Lower leg skin (tissue), 3 donors: ENCODE data around the gene ETV4.

ENCODE experiments used
- POLR2A ChIP-seq, 2 donors: fragments of 450-650 bp; IDR thresholded peaks; one replicate each; pipeline ENCODE4 v1.6.1; 2016 to 2017; ENCODE audit warnings: antibody characterized with exemption in 2 of 2, mild to moderate bottlenecking in 1 of 2, moderate library complexity in 1 of 2
- TF ChIP-seq, protein P1 (sequence below), 3 donors: fragments of 450-650 bp; IDR thresholded peaks; one replicate each; pipeline ENCODE4 v1.5.1; 2016; ENCODE audit warnings: antibody characterized with exemption in 3 of 3, mild to moderate bottlenecking in 3 of 3, moderate library complexity in 2 of 3

DNA sequence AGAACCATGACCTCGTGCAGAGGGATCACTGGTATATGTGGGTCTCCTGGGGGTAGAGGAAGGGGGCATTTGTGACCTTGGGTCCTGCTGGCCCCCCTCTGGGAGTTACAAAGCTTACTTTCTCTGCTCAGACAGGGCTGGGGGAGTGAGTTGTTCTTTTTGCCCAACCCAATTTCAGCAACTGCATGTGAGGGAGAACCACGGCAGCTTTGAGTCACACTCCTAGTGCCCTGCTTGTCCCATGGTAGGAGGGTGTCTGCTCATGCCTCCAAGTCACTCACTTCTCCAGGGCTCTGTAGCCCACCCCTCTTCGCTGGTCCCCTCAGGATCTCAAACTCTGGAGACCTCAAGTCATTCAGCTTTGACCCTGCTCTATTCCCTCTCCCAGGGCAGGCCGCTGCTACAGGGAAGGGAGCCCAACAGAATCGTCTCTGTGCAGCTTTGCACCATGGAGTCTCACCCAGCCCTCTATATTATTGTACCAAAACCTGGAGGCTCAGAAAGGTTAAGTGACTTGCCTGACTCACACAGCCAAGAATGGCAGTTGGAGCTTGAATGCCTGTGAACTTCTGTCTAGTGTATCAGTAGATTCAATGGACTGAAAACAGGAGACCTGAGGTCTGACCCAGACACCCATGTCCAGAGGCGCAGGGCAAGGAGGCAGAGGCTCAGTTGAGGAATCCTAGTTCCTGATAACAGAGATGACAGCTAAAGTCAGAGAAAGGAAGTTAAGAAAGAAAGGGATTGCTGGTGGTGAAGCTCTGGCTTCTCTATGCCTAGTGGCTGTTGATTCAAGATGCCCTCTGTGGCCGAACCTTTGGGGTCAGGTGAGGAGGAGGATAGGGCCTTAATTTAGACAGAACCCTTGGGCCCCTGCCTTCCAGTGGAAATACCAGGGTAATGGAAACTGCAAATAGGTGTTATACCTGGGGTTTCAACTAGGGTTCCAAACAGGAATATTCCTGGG lies 14.6 kb upstream of the ETV4 start:
- TF ChIP-seq, protein P1, sequence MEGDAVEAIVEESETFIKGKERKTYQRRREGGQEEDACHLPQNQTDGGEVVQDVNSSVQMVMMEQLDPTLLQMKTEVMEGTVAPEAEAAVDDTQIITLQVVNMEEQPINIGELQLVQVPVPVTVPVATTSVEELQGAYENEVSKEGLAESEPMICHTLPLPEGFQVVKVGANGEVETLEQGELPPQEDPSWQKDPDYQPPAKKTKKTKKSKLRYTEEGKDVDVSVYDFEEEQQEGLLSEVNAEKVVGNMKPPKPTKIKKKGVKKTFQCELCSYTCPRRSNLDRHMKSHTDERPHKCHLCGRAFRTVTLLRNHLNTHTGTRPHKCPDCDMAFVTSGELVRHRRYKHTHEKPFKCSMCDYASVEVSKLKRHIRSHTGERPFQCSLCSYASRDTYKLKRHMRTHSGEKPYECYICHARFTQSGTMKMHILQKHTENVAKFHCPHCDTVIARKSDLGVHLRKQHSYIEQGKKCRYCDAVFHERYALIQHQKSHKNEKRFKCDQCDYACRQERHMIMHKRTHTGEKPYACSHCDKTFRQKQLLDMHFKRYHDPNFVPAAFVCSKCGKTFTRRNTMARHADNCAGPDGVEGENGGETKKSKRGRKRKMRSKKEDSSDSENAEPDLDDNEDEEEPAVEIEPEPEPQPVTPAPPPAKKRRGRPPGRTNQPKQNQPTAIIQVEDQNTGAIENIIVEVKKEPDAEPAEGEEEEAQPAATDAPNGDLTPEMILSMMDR (IDR thresholded peaks at IDR 0.05): no peak
- TF ChIP-seq POLR2A (IDR thresholded peaks at IDR 0.05): no peak
